SK-N-MC (cell line): ENCODE measurements around the gene MPPED2.

Source experiments
- DNase-seq: peaks from one replicate; pipeline ENCODE4 v3.0.0-alpha.2; 2011; ENCODE audit warnings: low read depth, low spot score
- H3K27ac ChIP-seq: fragments of 200-600 bp; sonication (generic); 2 replicates; pipeline ENCODE4 v1.5.1; 2016; ENCODE audit warnings: mixed run types
- H3K36me3 ChIP-seq: fragments of 200-600 bp; sonication (generic); 2 replicates; pipeline ENCODE4 v1.6.1; 2017; ENCODE audit warnings: antibody characterized with exemption, low read length, mixed read lengths; ENCODE audit not compliant: insufficient read depth
- H3K4me3 ChIP-seq: fragments of 200-600 bp; sonication (generic); 2 replicates; pipeline ENCODE4 v1.5.1; 2016
- H3K9ac ChIP-seq: fragments of 200-600 bp; sonication (generic); 2 replicates; pipeline ENCODE4 v1.8.0; 2017; ENCODE audit warnings: mixed run types, mixed read lengths; ENCODE audit not compliant: insufficient read length
- H3K9me3 ChIP-seq: fragments of 200-600 bp; sonication (generic); 2 replicates; pipeline ENCODE4 v1.6.1; 2017; ENCODE audit warnings: low read depth, mild to moderate bottlenecking, antibody characterized with exemption, low read length, moderate library complexity, mixed read lengths
- EZH2 ChIP-seq: fragments of 200-600 bp; sonication (generic); IDR thresholded peaks from one replicate; pipeline ENCODE4 v1.6.1; 2017; ENCODE audit warnings: antibody characterized with exemption
- FOXP2 ChIP-seq: optimal IDR thresholded peaks from 2 replicates; pipeline ENCODE3; 2011; ENCODE audit warnings: mild to moderate bottlenecking, moderate library complexity; ENCODE audit not compliant: insufficient read depth; ENCODE audit errors: extremely low read length, control extremely low read depth
- POLR2AphosphoS5 ChIP-seq: IDR thresholded peaks from 2 replicates; pipeline ENCODE4 v1.6.1; 2012; ENCODE audit warnings: mild to moderate bottlenecking, low read depth, low read length, borderline replicate concordance

Gene MPPED2

GRCh38 chr11:30434901-30435300, 151.3 kb downstream of the MPPED2 start:
- H3K27ac ChIP-seq, result no peak overlapping the region

GRCh38 chr11:30433831-30434230, 152.3 kb downstream of the MPPED2 start:
- no peak for DNase-seq
- H3K9me3 ChIP-seq, result no peaks in the 10 kb centered on the region
- H3K27ac ChIP-seq, result no peak overlapping the region
- no peak overlapping the region for H3K4me3 ChIP-seq
- TF ChIP-seq FOXP2 (no peak), POLR2AphosphoS5 (no peak), EZH2 (no peak)
- H3K9ac ChIP-seq, result no peak overlapping the region
- no peaks in the 10 kb centered on the region for H3K36me3 ChIP-seq

More at GRCh38 chr11:30434901-30435300, 151.3 kb downstream of the MPPED2 start:
- DNase-seq, result no peak
- Histone ChIP-seq H3K4me3 (no peak overlapping the region), H3K9me3 (no peaks in the 10 kb centered on the region), H3K36me3 (no peaks in the 10 kb centered on the region), H3K9ac (no peak overlapping the region)
- TF ChIP-seq FOXP2, result no peak
- TF ChIP-seq POLR2AphosphoS5, result no peak
- TF ChIP-seq EZH2, result no peak

- H3K27ac ChIP-seq, result no peak overlapping the region
- no peak overlapping the region for H3K4me3 ChIP-seq
- TF ChIP-seq FOXP2, result no peak
- TF ChIP-seq POLR2AphosphoS5, result no peak
- TF ChIP-seq EZH2, result no peak
- no peaks in the 10 kb centered on the region for H3K9me3 ChIP-seq
- no peaks in the 10 kb centered on the region for H3K36me3 ChIP-seq
- no peak overlapping the region for H3K9ac ChIP-seq
- DNase-seq, result no peak
Observed at GRCh38 chr11:30432716-30433115, 153.4 kb downstream of the MPPED2 start.

- H3K27ac ChIP-seq, result no peak overlapping the region
- H3K9me3 ChIP-seq, result no peaks in the 10 kb centered on the region
- H3K9ac ChIP-seq, result no peak overlapping the region
- DNase-seq, result no peak
- no peaks in the 10 kb centered on the region for H3K36me3 ChIP-seq
- TF ChIP-seq EZH2, result no peak
- TF ChIP-seq POLR2AphosphoS5, result no peak
- TF ChIP-seq FOXP2, result no peak
- H3K4me3 ChIP-seq, result no peak overlapping the region
Observed at GRCh38 chr11:30432178-30432577, 154.0 kb downstream of the MPPED2 start.

- H3K9ac ChIP-seq, result no peak overlapping the region
- H3K36me3 ChIP-seq, result no peaks in the 10 kb centered on the region
- no peak for DNase-seq
- no peak overlapping the region for H3K4me3 ChIP-seq
- H3K9me3 ChIP-seq, result no peaks in the 10 kb centered on the region
- H3K27ac ChIP-seq, result no peak overlapping the region
- TF ChIP-seq FOXP2, result no peak
- TF ChIP-seq POLR2AphosphoS5, result no peak
- no peak for TF ChIP-seq EZH2
Observed at GRCh38 chr11:30431127-30431814, 154.9 kb downstream of the MPPED2 start.

- H3K9ac ChIP-seq, result no peak overlapping the region
- no peaks in the 10 kb centered on the region for H3K36me3 ChIP-seq
- TF ChIP-seq EZH2, result no peak
- no peak for TF ChIP-seq POLR2AphosphoS5
- no peak for TF ChIP-seq FOXP2
- no peak overlapping the region for H3K27ac ChIP-seq
- H3K9me3 ChIP-seq, result no peaks in the 10 kb centered on the region
- DNase-seq, result no peak
- no peak overlapping the region for H3K4me3 ChIP-seq
Observed at GRCh38 chr11:30429550-30429949, 156.6 kb downstream of the MPPED2 start.

GRCh38 chr11:30426781-30427180, 159.4 kb downstream of the MPPED2 start:
- Histone ChIP-seq H3K4me3 (no peak overlapping the region), H3K9ac (no peak overlapping the region), H3K9me3 (no peaks in the 10 kb centered on the region), H3K27ac (no peak overlapping the region), H3K36me3 (no peaks in the 10 kb centered on the region)
- TF ChIP-seq EZH2 (no peak), POLR2AphosphoS5 (no peak), FOXP2 (no peak)
- DNase-seq, result no peak

- H3K9me3 ChIP-seq, result no peaks in the 10 kb centered on the region
- TF ChIP-seq FOXP2, result no peak
- TF ChIP-seq EZH2, result no peak
- TF ChIP-seq POLR2AphosphoS5, result no peak
- no peak for DNase-seq
- H3K9ac ChIP-seq, result no peak overlapping the region
- no peak overlapping the region for H3K27ac ChIP-seq
- H3K4me3 ChIP-seq, result no peak overlapping the region
- H3K36me3 ChIP-seq, result no peaks in the 10 kb centered on the region
Observed at GRCh38 chr11:30424844-30425243, 161.3 kb downstream of the MPPED2 start.

- Histone ChIP-seq H3K9me3 (no peaks in the 10 kb centered on the region), H3K4me3 (no peak overlapping the region), H3K27ac (no peak overlapping the region), H3K9ac (no peak overlapping the region), H3K36me3 (no peaks in the 10 kb centered on the region)
- TF ChIP-seq EZH2 (no peak), FOXP2 (no peak)
- DNase-seq, result no peak
Observed at GRCh38 chr11:30424321-30424720, 161.8 kb downstream of the MPPED2 start.
